HEK293 (cell line): ENCODE results near the gene SLC35C1.
A peak's percentile ranks its signal among the peaks of the same experiment; 100 is the strongest.

Experiments
- CTCF ChIA-PET: fragments of 350-600 bp; formaldehyde crosslinking; extraction: SDS; loops from one replicate; lab custom pipeline; 2021; ENCODE audit warnings: antibody characterized with exemption; lab: Yijun Ruan, JAX
- POLR2A ChIA-PET: fragments of 300-600 bp; formaldehyde crosslinking; extraction: SDS; loops from one replicate; lab custom pipeline; 2020; ENCODE audit warnings: antibody characterized with exemption, inconsistent platforms; lab: Yijun Ruan, JAX
- H3K27ac ChIP-seq: fragments of 200-500 bp; sonication (Bioruptor generic); 2 replicates; pipeline ENCODE4 v1.5.1; 2014; ENCODE audit warnings: low read depth, low read length, control low read depth, inconsistent platforms; ENCODE audit errors: extremely low read depth
- H3K36me3 ChIP-seq, 2 experiments: fragments of 200-500 bp in 1 of 2; sonication (Bioruptor generic) in 1 of 2; 1 replicate in 1 of 2; 2 replicates in 1 of 2; pipeline ENCODE4 v1.5.1; 2014 to 2017; ENCODE audit warnings: inconsistent platforms in 2 of 2, low read length in 2 of 2; ENCODE audit not compliant: control insufficient read depth in 2 of 2, insufficient read depth in 1 of 2
- H3K4me1 ChIP-seq: fragments of 200-500 bp; sonication (Bioruptor generic); 2 replicates; pipeline ENCODE4 v1.5.1; 2014; ENCODE audit warnings: mild to moderate bottlenecking, low read length, inconsistent platforms; ENCODE audit not compliant: control insufficient read depth, insufficient read depth
- H3K4me3 ChIP-seq: 2 replicates; pipeline ENCODE4 v1.5.1; 2011; ENCODE audit warnings: low read depth, mild to moderate bottlenecking, control low read depth, low read length, moderate library complexity
- H3K9me3 ChIP-seq: fragments of 200-500 bp; sonication (Bioruptor generic); 2 replicates; pipeline ENCODE4 v1.5.1; 2014; ENCODE audit warnings: low read depth, low read length, inconsistent platforms; ENCODE audit not compliant: control insufficient read depth, insufficient read depth
- IKZF3 ChIP-seq: fragments of 450-650 bp; IDR thresholded peaks from 2 replicates; pipeline ENCODE4 v1.5.0; 2018; ENCODE audit warnings: missing biosample characterization, mild to moderate bottlenecking, missing genetic modification characterization, moderate library complexity
- KLF1 ChIP-seq: fragments of 450-650 bp; formaldehyde crosslinking; IDR thresholded peaks from 2 replicates; pipeline ENCODE4 v1.5.1; 2016; ENCODE audit warnings: missing biosample characterization, missing genetic modification characterization
- KLF16 ChIP-seq: fragments of 450-650 bp; formaldehyde crosslinking; IDR thresholded peaks from 2 replicates; pipeline ENCODE4 v1.5.1; 2017; ENCODE audit warnings: missing biosample characterization, missing genetic modification characterization
- OSR2 ChIP-seq: fragments of 450-650 bp; formaldehyde crosslinking; IDR thresholded peaks from 2 replicates; pipeline ENCODE4 v1.5.1; 2016; ENCODE audit warnings: missing biosample characterization, missing genetic modification characterization
- SP2 ChIP-seq: fragments of 450-650 bp; formaldehyde crosslinking; IDR thresholded peaks from 2 replicates; pipeline ENCODE4 v1.5.1; 2016; ENCODE audit warnings: missing biosample characterization, missing genetic modification characterization
- WT1 ChIP-seq: fragments of 450-650 bp; formaldehyde crosslinking; IDR thresholded peaks from 2 replicates; pipeline ENCODE4 v1.5.1; 2016; ENCODE audit warnings: missing biosample characterization, missing genetic modification characterization
- ZIC2 ChIP-seq: fragments of 450-650 bp; formaldehyde crosslinking; IDR thresholded peaks from 2 replicates; pipeline ENCODE4 v1.5.1; 2016; ENCODE audit warnings: missing biosample characterization, missing genetic modification characterization
- ZNF132 ChIP-seq: fragments of 450-650 bp; formaldehyde crosslinking; IDR thresholded peaks from 2 replicates; pipeline ENCODE4 v1.5.1; 2017; ENCODE audit warnings: missing biosample characterization, missing genetic modification characterization, borderline replicate concordance
- ZNF221 ChIP-seq: fragments of 450-650 bp; formaldehyde crosslinking; IDR thresholded peaks from 2 replicates; pipeline ENCODE4 v1.5.1; 2017; ENCODE audit warnings: missing biosample characterization, missing genetic modification characterization, borderline replicate concordance
- ZNF274 ChIP-seq, 2 experiments: fragments of 200-500 bp in 1 of 2; fragments of 450-650 bp in 1 of 2; sonication (Bioruptor generic) in 1 of 2; formaldehyde crosslinking in 1 of 2; IDR thresholded peaks; 2 replicates each; pipeline versions ENCODE4 v1.5.1 to v1.6.1; 2014 to 2016; ENCODE audit warnings: borderline replicate concordance in 1 of 2, inconsistent platforms in 1 of 2, low read length in 1 of 2, missing biosample characterization in 1 of 2, missing genetic modification characterization in 1 of 2
- ZNF398 ChIP-seq: fragments of 450-650 bp; formaldehyde crosslinking; IDR thresholded peaks from 2 replicates; pipeline ENCODE4 v1.5.1; 2017; ENCODE audit warnings: missing biosample characterization, missing genetic modification characterization
- ZNF404 ChIP-seq: fragments of 450-650 bp; formaldehyde crosslinking; IDR thresholded peaks from 2 replicates; pipeline ENCODE4 v1.5.1; 2017; ENCODE audit warnings: missing biosample characterization, missing genetic modification characterization
- ZNF48 ChIP-seq: fragments of 450-650 bp; formaldehyde crosslinking; IDR thresholded peaks from 2 replicates; pipeline ENCODE4 v1.5.1; 2016; ENCODE audit warnings: missing biosample characterization, missing genetic modification characterization
- ZNF600 ChIP-seq: fragments of 450-650 bp; formaldehyde crosslinking; IDR thresholded peaks from 2 replicates; pipeline ENCODE4 v1.5.1; 2016; ENCODE audit warnings: missing biosample characterization, missing genetic modification characterization
- ZNF624 ChIP-seq: fragments of 450-650 bp; formaldehyde crosslinking; IDR thresholded peaks from 2 replicates; pipeline ENCODE4 v1.5.1; 2017; ENCODE audit warnings: missing biosample characterization, missing genetic modification characterization
- ZNF629 ChIP-seq: fragments of 450-650 bp; formaldehyde crosslinking; IDR thresholded peaks from 2 replicates; pipeline ENCODE4 v1.5.1; 2017; ENCODE audit warnings: missing biosample characterization, missing genetic modification characterization
- ZSCAN30 ChIP-seq: fragments of 450-650 bp; IDR thresholded peaks from 2 replicates; pipeline ENCODE4 v1.5.1; 2018; ENCODE audit warnings: missing biosample characterization, mild to moderate bottlenecking, missing genetic modification characterization, moderate library complexity
- ZXDB ChIP-seq: fragments of 450-650 bp; formaldehyde crosslinking; IDR thresholded peaks from 2 replicates; pipeline ENCODE4 v1.5.1; 2016; ENCODE audit warnings: missing biosample characterization, missing genetic modification characterization
- TF ChIP-seq, protein P1 (sequence below): fragments of 450-650 bp; formaldehyde crosslinking; IDR thresholded peaks from 2 replicates; pipeline ENCODE4 v1.5.1; 2016; ENCODE audit warnings: missing biosample characterization, missing genetic modification characterization
- TF ChIP-seq, protein P2 (sequence below): fragments of 450-650 bp; formaldehyde crosslinking; optimal IDR thresholded peaks from 2 replicates; pipeline ENCODE3; 2016; ENCODE audit warnings: missing biosample characterization, mild to moderate bottlenecking, missing genetic modification characterization

The SLC35C1 gene

DNA sequence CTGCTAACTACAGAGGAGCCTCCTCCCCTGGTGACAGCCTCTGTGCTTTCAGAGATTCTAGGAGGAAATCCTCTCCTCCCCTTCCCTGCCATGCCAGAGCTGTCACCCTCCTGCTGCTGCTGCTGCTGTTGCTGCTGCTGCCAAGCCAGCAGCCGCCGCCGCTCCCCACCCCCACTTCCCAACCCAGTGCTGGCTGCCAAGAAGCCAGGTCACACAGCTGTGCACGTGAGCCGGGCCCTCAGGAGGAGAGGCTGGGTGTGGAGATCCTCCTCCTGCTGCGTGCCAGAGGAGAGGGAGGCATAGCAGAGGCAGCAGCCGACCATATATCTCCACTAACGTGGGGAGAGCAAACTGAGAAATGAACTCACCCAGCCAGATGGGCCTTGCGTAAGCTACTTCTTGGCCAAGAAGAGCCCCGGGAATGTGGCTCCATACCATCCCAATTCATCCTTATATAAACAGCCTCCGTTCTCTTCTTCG lies 54.8 kb downstream of the SLC35C1 start (continued):
- TF ChIP-seq ZNF274 (IDR thresholded peaks at IDR 0.05; ENCODE audit: low read length), result no peak
- no peak for TF ChIP-seq ZNF274 (tag by site-specific recombination; IDR thresholded peaks at IDR 0.05; ENCODE audit: borderline replicate concordance)
- peak; percentile 88 for TF ChIP-seq OSR2
- TF ChIP-seq ZNF398, result 0 out of 2 replicates have a peak, but pooled peaks have one; percentile 16
- peak; percentile 49 for TF ChIP-seq ZXDB
- 0 out of 2 replicates have a peak, but pooled peaks have one; percentile 21 for TF ChIP-seq KLF1
- no peak for TF ChIP-seq ZNF624
- TF ChIP-seq ZSCAN30, result 0 out of 2 replicates have a peak, but pooled peaks have one; percentile 70
- TF ChIP-seq, protein P1, sequence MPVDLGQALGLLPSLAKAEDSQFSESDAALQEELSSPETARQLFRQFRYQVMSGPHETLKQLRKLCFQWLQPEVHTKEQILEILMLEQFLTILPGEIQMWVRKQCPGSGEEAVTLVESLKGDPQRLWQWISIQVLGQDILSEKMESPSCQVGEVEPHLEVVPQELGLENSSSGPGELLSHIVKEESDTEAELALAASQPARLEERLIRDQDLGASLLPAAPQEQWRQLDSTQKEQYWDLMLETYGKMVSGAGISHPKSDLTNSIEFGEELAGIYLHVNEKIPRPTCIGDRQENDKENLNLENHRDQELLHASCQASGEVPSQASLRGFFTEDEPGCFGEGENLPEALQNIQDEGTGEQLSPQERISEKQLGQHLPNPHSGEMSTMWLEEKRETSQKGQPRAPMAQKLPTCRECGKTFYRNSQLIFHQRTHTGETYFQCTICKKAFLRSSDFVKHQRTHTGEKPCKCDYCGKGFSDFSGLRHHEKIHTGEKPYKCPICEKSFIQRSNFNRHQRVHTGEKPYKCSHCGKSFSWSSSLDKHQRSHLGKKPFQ (tag by site-specific recombination), result no peak
- TF ChIP-seq WT1 (tag by site-specific recombination), result no peak
- peak; percentile 91 for TF ChIP-seq ZIC2 (tag by site-specific recombination)
- TF ChIP-seq KLF16 (tag by site-specific recombination), result no peak
- TF ChIP-seq SP2 (tag by site-specific recombination), result no peak
- 0 out of 2 replicates have a peak, but pooled peaks have one; percentile 43 for TF ChIP-seq IKZF3

- Histone ChIP-seq H3K9me3 (no peaks in the 10 kb centered on the region), H3K4me3 (no peak overlapping the region), H3K36me3 (peaks cover 0 to 70% of the 10 kb centered on the region in 2 experiments; a peak in 1 of 3 replicates), H3K27ac (no peak overlapping the region), H3K4me1 (no peaks in the 10 kb centered on the region)
- ChIA-PET POLR2A (interaction anchor here (0.5 kb wide), 1 partner anchor 12 kb away, joined by 4 read pairs; no protein-coding TSS in a partner anchor), CTCF (interaction anchor here (0.7 to 3.6 kb wide), 3 partner anchors 13 to 234 kb away, joined by 3 to 41 read pairs (median 3); no protein-coding TSS in a partner anchor)
- TF ChIP-seq, protein P2, sequence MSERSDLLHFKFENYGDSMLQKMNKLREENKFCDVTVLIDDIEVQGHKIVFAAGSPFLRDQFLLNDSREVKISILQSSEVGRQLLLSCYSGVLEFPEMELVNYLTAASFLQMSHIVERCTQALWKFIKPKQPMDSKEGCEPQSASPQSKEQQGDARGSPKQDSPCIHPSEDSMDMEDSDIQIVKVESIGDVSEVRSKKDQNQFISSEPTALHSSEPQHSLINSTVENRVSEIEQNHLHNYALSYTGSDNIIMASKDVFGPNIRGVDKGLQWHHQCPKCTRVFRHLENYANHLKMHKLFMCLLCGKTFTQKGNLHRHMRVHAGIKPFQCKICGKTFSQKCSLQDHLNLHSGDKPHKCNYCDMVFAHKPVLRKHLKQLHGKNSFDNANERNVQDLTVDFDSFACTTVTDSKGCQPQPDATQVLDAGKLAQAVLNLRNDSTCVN (tag by site-specific recombination), result no peak
- no peak for TF ChIP-seq ZNF629 (tag by site-specific recombination)
- no peak for TF ChIP-seq ZNF132 (tag by site-specific recombination)
- no peak for TF ChIP-seq ZNF600
- no peak for TF ChIP-seq ZNF48 (tag by site-specific recombination)
- no peak for TF ChIP-seq ZNF404 (tag by site-specific recombination)
- no peak for TF ChIP-seq ZNF221 (tag by site-specific recombination)
Observed at GRCh38 chr11:45860348-45860747, 55.4 kb downstream of the SLC35C1 start.
